SK-N-SH treated with all-trans-retinoic acid at 6 μM for 48 hours (cell line): ENCODE results near the gene NRSN2.

ENCODE experiments used
- ARNTL ChIP-seq: fragments of 450-650 bp; formaldehyde crosslinking; IDR thresholded peaks from 2 replicates; pipeline ENCODE4 v1.5.0; 2020; ENCODE audit warnings: low read depth, mild to moderate bottlenecking, moderate library complexity, borderline replicate concordance
- CSDC2 ChIP-seq: fragments of 250-450 bp; sonication (Bioruptor Pico); IDR thresholded peaks from 2 replicates; pipeline ENCODE4 v1.5.0; 2020; ENCODE audit warnings: mild to moderate bottlenecking, moderate library complexity
- TCF4 ChIP-seq: fragments of 250-450 bp; sonication (Bioruptor Pico); IDR thresholded peaks from 2 replicates; pipeline ENCODE4 v1.8.0; 2021; ENCODE audit warnings: mild to moderate bottlenecking, moderate library complexity, borderline replicate concordance

- TF ChIP-seq CSDC2 (CRISPR knock-in tag) (peak; percentile 67; the same call in 1 of the 2 replicates), ARNTL (CRISPR knock-in tag) (no peak), TCF4 (CRISPR knock-in tag) (no peak)
Measured at GRCh38 chr20:325045-325888, 21.6 kb upstream of the NRSN2 start, which contains the start of gene SOX12.
